ENCODE measurements around the gene ISOC2.

- TF ChIP-seq, protein P1, sequence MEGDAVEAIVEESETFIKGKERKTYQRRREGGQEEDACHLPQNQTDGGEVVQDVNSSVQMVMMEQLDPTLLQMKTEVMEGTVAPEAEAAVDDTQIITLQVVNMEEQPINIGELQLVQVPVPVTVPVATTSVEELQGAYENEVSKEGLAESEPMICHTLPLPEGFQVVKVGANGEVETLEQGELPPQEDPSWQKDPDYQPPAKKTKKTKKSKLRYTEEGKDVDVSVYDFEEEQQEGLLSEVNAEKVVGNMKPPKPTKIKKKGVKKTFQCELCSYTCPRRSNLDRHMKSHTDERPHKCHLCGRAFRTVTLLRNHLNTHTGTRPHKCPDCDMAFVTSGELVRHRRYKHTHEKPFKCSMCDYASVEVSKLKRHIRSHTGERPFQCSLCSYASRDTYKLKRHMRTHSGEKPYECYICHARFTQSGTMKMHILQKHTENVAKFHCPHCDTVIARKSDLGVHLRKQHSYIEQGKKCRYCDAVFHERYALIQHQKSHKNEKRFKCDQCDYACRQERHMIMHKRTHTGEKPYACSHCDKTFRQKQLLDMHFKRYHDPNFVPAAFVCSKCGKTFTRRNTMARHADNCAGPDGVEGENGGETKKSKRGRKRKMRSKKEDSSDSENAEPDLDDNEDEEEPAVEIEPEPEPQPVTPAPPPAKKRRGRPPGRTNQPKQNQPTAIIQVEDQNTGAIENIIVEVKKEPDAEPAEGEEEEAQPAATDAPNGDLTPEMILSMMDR (IDR thresholded peaks at IDR 0.05; ENCODE audit: low read length) = peak; percentile 92
- TF ChIP-seq EZH2 (IDR thresholded peaks at IDR 0.05; ENCODE audit: borderline replicate concordance, low read length) = no peak
These were observed 42.2 kb upstream of the ISOC2 start for GRCh38 chr19:55503502-55504251.

Data from OCI-LY1 (cell line).